ENCODE measurements around the gene RSBN1. TPM values are rescaled to one million over a fixed set of nuclear protein-coding genes. Genes with fewer than 3 reads are reported as not detected.
A peak's percentile ranks its signal among the peaks of the same experiment; 100 is the strongest.

Gene RSBN1
- total and polyA plus RNA-seq, 8 donors: 15.6 to 26.8 (median 23.8) TPM

DNA sequence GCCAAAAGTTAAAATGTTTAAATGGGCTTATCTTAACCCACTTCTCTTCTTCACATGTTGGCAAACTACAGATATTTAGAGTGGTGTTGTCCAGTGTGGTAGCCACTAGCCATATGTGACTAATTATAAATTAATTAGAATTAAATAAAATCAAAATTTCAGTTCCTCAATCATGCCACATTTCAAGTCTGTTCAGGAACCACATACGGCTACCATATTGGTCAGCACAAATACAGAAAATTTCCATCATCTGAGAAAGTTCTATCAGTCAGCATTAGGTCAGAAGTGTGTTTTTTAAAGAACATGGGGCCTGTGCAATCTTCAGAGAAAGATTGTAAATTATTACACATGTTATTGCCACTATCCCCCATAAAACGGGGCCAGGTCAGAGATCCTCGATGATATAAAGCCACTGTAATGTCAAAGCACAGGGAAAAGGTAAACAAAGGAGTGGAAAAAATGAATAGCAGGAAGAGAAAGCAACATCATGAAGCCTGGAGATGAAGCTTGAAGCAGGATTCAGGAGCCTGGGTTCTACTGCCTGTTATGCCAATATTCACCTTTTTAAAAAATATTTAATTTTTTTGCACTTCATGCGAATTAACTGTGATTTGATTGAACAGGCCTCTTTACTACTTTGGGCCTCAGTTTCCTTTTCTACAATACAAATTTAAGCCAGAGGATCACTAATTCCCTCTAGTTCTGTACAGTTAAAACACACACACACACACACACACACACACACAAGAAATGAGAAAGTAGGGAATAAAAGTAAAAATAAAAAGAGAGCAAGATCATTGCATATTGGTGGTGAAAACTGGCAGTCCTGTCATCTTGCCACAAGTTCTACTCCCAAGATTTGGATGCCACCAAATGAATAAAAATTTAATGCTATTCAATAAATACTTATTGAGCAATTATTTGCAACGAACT is 2.3 kb downstream of the RSBN1 start:
- H3K9me3 ChIP-seq: no peaks in the 10 kb centered on the region
- no peak for DNase-seq
- peaks cover 13 to 59% of the 10 kb centered on the region in 2 donors for H3K4me1 ChIP-seq
- H3K27me3 ChIP-seq: no peaks in the 10 kb centered on the region
- peak overlapping the region; percentile 83 to 97 for H3K4me3 ChIP-seq
- intact Hi-C loops (cut with DNase I): no loop called here
- TF ChIP-seq, protein P1, sequence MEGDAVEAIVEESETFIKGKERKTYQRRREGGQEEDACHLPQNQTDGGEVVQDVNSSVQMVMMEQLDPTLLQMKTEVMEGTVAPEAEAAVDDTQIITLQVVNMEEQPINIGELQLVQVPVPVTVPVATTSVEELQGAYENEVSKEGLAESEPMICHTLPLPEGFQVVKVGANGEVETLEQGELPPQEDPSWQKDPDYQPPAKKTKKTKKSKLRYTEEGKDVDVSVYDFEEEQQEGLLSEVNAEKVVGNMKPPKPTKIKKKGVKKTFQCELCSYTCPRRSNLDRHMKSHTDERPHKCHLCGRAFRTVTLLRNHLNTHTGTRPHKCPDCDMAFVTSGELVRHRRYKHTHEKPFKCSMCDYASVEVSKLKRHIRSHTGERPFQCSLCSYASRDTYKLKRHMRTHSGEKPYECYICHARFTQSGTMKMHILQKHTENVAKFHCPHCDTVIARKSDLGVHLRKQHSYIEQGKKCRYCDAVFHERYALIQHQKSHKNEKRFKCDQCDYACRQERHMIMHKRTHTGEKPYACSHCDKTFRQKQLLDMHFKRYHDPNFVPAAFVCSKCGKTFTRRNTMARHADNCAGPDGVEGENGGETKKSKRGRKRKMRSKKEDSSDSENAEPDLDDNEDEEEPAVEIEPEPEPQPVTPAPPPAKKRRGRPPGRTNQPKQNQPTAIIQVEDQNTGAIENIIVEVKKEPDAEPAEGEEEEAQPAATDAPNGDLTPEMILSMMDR (IDR thresholded peaks at IDR 0.05): no peak
- ATAC-seq: no peak
- no peaks in the 10 kb centered on the region for H3K36me3 ChIP-seq
- peak overlapping the region in 1 of 2 donors; percentile 46 for H3K27ac ChIP-seq

DNA sequence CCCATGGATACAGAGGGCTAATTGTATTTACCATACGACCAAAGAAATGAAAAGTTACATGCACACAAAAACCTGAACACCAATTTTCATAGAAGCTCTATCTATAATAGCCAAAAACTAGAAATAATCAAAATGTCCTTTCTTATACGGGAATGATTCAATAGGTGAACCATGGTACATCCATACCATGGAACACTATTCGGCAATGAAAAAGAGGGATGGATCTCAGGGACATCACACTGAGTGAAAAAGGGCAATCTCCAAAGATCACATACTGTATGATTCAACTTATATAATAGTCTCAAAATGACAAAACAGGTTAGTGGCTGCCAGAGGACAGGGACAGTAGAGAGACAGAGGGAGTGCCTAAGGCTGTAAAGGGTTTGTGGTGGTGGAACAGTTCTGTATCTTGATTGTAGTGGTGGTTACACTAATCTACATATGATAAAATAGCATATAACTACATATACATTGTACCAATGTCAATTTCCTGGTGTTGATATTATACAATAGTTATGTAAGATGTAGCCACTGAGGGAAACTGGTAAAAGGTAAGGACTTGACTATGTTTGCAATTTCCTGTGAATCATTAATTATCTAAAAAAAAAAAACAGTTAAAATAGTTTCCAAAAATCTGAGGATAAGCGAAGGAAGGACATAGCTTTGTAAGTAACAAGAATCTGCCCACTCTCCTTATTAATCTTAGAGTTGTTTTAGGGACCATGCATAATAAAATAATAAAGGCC is 3.7 kb downstream of the RSBN1 start:
- H3K27me3 ChIP-seq: no peaks in the 10 kb centered on the region
- no peak for DNase-seq
- no peak overlapping the region for H3K4me3 ChIP-seq
- intact Hi-C loops (cut with DNase I): no loop called here
- peaks cover 18 to 72% of the 10 kb centered on the region in 2 donors for H3K4me1 ChIP-seq
- H3K36me3 ChIP-seq: no peaks in the 10 kb centered on the region
- H3K9me3 ChIP-seq: no peaks in the 10 kb centered on the region
- peak overlapping the region in 1 of 2 donors; percentile 46 for H3K27ac ChIP-seq
- ATAC-seq: no peak
- TF ChIP-seq, protein P1 (IDR thresholded peaks at IDR 0.05): no peak

DNA sequence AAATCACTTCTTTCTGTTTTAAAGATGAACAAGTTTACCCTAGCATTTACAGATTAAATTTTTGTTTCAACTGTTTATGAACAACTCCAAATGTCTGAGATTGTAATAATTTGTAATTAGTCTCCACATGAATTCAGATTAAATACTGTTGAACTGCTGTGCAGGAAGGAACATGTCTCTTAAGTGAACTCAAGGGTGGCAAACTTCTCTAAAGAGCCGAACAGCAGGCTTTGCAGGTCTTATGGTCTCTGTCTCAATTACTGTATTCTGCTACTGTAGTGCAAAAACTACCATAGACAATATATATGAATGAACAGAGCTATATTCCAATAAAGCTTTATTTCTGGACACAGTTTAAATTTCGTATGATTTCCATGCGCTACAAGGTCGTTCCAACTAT is 6.6 kb downstream of the RSBN1 start:
- no peak for DNase-seq
- Histone ChIP-seq H3K36me3 (no peaks in the 10 kb centered on the region), H3K27ac (peak overlapping the region in 1 of 2 donors; percentile 61), H3K27me3 (no peaks in the 10 kb centered on the region), H3K4me1 (peaks cover 18 to 85% of the 10 kb centered on the region in 2 donors), H3K4me3 (no peak overlapping the region), H3K9me3 (no peaks in the 10 kb centered on the region)
- no peak for ATAC-seq
- intact Hi-C loops (cut with DNase I): no loop called here
- TF ChIP-seq, protein P1 (IDR thresholded peaks at IDR 0.05): no peak

DNA sequence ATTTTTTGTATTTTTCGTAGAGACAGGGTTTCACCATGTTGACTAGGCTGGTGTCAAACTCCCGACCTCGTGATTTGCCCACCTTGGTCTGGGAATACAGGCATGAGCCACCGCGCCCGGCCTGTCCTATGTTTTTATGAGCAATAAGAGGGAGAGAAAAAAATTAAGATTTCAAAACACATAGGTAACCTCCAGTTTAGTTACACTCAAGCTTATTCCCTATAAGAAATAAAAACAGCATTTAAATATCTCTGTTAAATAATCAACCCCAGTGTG is 7.1 kb downstream of the RSBN1 start:
- intact Hi-C loops (cut with DNase I): no loop called here
- Histone ChIP-seq H3K4me3 (peak overlapping the region in 1 of 2 donors; percentile 13), H3K27me3 (no peaks in the 10 kb centered on the region), H3K27ac (peak overlapping the region; percentile 16 to 61), H3K36me3 (no peaks in the 10 kb centered on the region), H3K9me3 (no peaks in the 10 kb centered on the region), H3K4me1 (peaks cover 22 to 85% of the 10 kb centered on the region in 2 donors)
- DNase-seq (no peak), ATAC-seq (no peak)
- TF ChIP-seq, protein P1 (IDR thresholded peaks at IDR 0.05): no peak

Data from left lung (tissue), 10 donors.